SH-SY5Y (cell line): ENCODE measurements around the gene DIPK1C.

ENCODE experiments used
- GATA2 ChIP-seq: IDR thresholded peaks from 2 replicates; pipeline ENCODE4 v1.6.1; 2011; ENCODE audit warnings: mild to moderate bottlenecking, low read depth, low read length
- GATA3 ChIP-seq: IDR thresholded peaks from 2 replicates; pipeline ENCODE4 v1.6.1; 2011; ENCODE audit warnings: low read depth, mild to moderate bottlenecking, low read length, moderate library complexity

- TF ChIP-seq GATA3 (no peak), GATA2 (no peak)
Observed at GRCh38 chr18:74497778-74498177, 40.7 kb upstream of the DIPK1C start.
